Gastrocnemius medialis (tissue), 4 donors: ENCODE data around the gene WFDC12. TPM values are rescaled to one million over a fixed set of nuclear protein-coding genes. Genes with fewer than 3 reads are reported as not detected.
"Not testable (repeated sequence)": the region's sequence is repeated elsewhere in the genome, so short reads cannot be mapped to it uniquely, and the experiment has no call there.

Source experiments
- ATAC-seq, 2 donors: fragments of 150-250 bp; one replicate each; pipeline ENCODE4 v1.9.1; 2016
- DNase-seq, 2 donors: peaks; one replicate each; pipeline ENCODE4 v3.0.0-alpha.2; 2019
- H3K27ac ChIP-seq, 4 donors: fragments of 200-600 bp; sonication (generic); 1 replicate in 1 of 4; 2 replicates in 3 of 4; pipeline ENCODE4 v1.5.1; 2016 to 2018; ENCODE audit warnings: mild to moderate bottlenecking in 2 of 4, moderate library complexity in 1 of 4
- H3K27me3 ChIP-seq, 3 donors: fragments of 200-600 bp; sonication (generic) in 2 of 3; 1 replicate in 1 of 3; 2 replicates in 2 of 3; pipeline versions ENCODE4 v1.5.1 to v1.6.0; 2016 to 2019; ENCODE audit warnings: mild to moderate bottlenecking in 1 of 3, moderate library complexity in 1 of 3
- H3K36me3 ChIP-seq, 2 donors: fragments of 200-600 bp; sonication (generic) in 1 of 2; one replicate each; pipeline ENCODE4 v1.5.1; 2017 to 2018
- H3K4me1 ChIP-seq, 2 donors: fragments of 200-600 bp; sonication (generic) in 1 of 2; one replicate each; pipeline ENCODE4 v1.5.1; 2016 to 2017; ENCODE audit warnings: mild to moderate bottlenecking in 2 of 2
- H3K4me3 ChIP-seq, 4 donors: fragments of 200-600 bp; sonication (generic) in 3 of 4; 1 replicate in 1 of 4; 2 replicates in 3 of 4; pipeline ENCODE4 v1.5.1; 2016 to 2019; ENCODE audit warnings: mild to moderate bottlenecking in 2 of 4
- H3K9me3 ChIP-seq, 3 donors: fragments of 200-600 bp; sonication (generic) in 2 of 3; 1 replicate in 1 of 3; 2 replicates in 2 of 3; pipeline ENCODE4 v1.5.1; 2016 to 2019
- POLR2A ChIP-seq, 2 donors: fragments of 450-650 bp; IDR thresholded peaks; one replicate each; pipeline ENCODE4 v1.6.1; 2017; ENCODE audit warnings: antibody characterized with exemption in 2 of 2, mild to moderate bottlenecking in 2 of 2, moderate library complexity in 2 of 2
- in situ Hi-C, 4 donors: fragments of 200-750 bp; cut with MboI; loops; one replicate each; pipeline versions ENCODE4 v1.15.0 to v1.8.0; 2017; ENCODE audit warnings: low sequenced_read_pairs in 4 of 4
- intact Hi-C: fragments of 100-400 bp; cut with DNase I; formaldehyde crosslinking; loops from one replicate; pipeline ENCODE4 v1.15.1; 2023; ENCODE audit warnings: low total_unique reads
- total RNA-seq, 4 donors: library from RNA; depleted of rRNA; stranded (reverse); fragments of >200 nt; gene quantifications; one replicate each; pipeline versions ENCODE4 v1.1.0 to v1.2.3, GENCODE V29; 2016
- TF ChIP-seq, protein P1 (sequence below), 5 experiments: fragments of 450-650 bp in 3 of 5; fragments of 200-600 bp in 2 of 5; sonication (generic) in 2 of 5; IDR thresholded peaks in 4 of 5; conservative IDR thresholded peaks in 1 of 5; 1 replicate in 4 of 5; 2 replicates in 1 of 5; pipeline ENCODE4 v1.5.1; 2016 to 2019; ENCODE audit warnings: antibody characterized with exemption in 5 of 5, mild to moderate bottlenecking in 3 of 5, moderate library complexity in 3 of 5

The WFDC12 gene
- total RNA-seq, 4 donors from 2014 or later: not detected

GRCh38 chr20:45153147-45153546, 28.9 kb upstream of the WFDC12 start:
- TF ChIP-seq POLR2A (IDR thresholded peaks at IDR 0.05): no peak
- TF ChIP-seq, protein P1, sequence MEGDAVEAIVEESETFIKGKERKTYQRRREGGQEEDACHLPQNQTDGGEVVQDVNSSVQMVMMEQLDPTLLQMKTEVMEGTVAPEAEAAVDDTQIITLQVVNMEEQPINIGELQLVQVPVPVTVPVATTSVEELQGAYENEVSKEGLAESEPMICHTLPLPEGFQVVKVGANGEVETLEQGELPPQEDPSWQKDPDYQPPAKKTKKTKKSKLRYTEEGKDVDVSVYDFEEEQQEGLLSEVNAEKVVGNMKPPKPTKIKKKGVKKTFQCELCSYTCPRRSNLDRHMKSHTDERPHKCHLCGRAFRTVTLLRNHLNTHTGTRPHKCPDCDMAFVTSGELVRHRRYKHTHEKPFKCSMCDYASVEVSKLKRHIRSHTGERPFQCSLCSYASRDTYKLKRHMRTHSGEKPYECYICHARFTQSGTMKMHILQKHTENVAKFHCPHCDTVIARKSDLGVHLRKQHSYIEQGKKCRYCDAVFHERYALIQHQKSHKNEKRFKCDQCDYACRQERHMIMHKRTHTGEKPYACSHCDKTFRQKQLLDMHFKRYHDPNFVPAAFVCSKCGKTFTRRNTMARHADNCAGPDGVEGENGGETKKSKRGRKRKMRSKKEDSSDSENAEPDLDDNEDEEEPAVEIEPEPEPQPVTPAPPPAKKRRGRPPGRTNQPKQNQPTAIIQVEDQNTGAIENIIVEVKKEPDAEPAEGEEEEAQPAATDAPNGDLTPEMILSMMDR (IDR thresholded peaks at IDR 0.05 in 4 of 5, conservative IDR thresholded peaks at IDR 0.05 in 1 of 5): no peak
- intact Hi-C loops: no loop called here
- H3K27me3 ChIP-seq: peaks cover 0 to 2% (median 0%) of the 10 kb centered on the region in 3 donors
- in situ Hi-C loops: no loop called here
- ATAC-seq: no peak
- H3K4me1 ChIP-seq: no peaks in the 10 kb centered on the region
- H3K9me3 ChIP-seq: no peaks in the 10 kb centered on the region
- H3K36me3 ChIP-seq: no peaks in the 10 kb centered on the region
- H3K27ac ChIP-seq: no peak overlapping the region
- H3K4me3 ChIP-seq: no peak overlapping the region
- no peak for DNase-seq

DNA sequence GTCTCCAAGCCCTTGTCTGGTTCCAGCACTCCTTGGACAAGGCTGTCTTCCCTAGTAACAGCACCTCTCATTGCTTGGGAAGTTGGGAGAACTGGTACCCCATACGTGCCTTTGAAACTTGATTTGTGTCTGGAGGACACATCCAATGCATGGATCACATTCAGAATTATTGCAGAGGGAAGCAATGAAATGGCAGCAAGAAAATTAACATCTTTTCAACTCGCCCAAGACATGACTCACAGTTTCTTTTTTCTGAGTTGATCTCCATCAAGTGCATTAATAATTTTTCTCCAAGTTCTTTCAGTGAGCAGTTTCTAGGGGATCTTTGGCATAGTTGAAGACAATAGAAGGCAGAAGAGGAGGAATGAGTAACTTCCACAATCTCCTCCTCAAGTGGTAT, 28.1 kb upstream of the WFDC12 start:
- in situ Hi-C loops: no loop called here
- H3K4me3 ChIP-seq: no peak overlapping the region
- no peak for ATAC-seq
- no peaks in the 10 kb centered on the region for H3K4me1 ChIP-seq
- H3K27me3 ChIP-seq: peaks cover 0 to 2% (median 0%) of the 10 kb centered on the region in 3 donors
- no peaks in the 10 kb centered on the region for H3K36me3 ChIP-seq
- intact Hi-C loops: no loop called here
- no peak overlapping the region for H3K27ac ChIP-seq
- H3K9me3 ChIP-seq: no peaks in the 10 kb centered on the region
- no peak for DNase-seq
- no peak for TF ChIP-seq POLR2A (IDR thresholded peaks at IDR 0.05)
- TF ChIP-seq, protein P1 (IDR thresholded peaks at IDR 0.05 in 4 of 5, conservative IDR thresholded peaks at IDR 0.05 in 1 of 5): no peak

DNA sequence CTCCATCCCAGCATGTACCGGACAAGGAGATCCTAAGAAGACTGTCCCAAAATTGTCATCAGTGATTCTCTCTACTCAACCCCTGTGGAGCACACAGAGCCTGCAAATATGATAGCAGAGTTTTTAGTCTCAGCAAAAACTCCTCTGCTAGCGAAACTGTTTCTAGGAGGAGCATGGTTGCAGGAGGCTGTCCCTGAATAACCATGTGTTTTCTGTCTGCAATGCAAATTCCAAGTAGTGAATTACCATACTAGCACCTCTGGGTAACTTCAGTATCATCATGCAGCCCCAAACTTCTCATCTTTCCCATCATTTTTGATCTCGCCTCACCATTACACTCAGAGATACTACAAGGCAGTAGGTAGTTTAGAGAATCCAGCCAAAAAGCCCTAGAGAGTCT, 24.8 kb upstream of the WFDC12 start:
- no peak overlapping the region for H3K4me3 ChIP-seq
- TF ChIP-seq, protein P1 (IDR thresholded peaks at IDR 0.05 in 4 of 5, conservative IDR thresholded peaks at IDR 0.05 in 1 of 5): no peak
- TF ChIP-seq POLR2A (IDR thresholded peaks at IDR 0.05): no peak
- no peaks in the 10 kb centered on the region for H3K4me1 ChIP-seq
- no peak for DNase-seq
- H3K9me3 ChIP-seq: no peaks in the 10 kb centered on the region
- no peaks in the 10 kb centered on the region for H3K36me3 ChIP-seq
- no peak overlapping the region for H3K27ac ChIP-seq
- peaks cover 0 to 2% (median 0%) of the 10 kb centered on the region in 3 donors for H3K27me3 ChIP-seq
- intact Hi-C loops (no loop called here), in situ Hi-C loops (loop anchor here in 2 of 4 donors (25.0 kb wide), 1 partner anchor 138 kb away; no protein-coding TSS in a partner anchor)
- ATAC-seq: no peak

DNA sequence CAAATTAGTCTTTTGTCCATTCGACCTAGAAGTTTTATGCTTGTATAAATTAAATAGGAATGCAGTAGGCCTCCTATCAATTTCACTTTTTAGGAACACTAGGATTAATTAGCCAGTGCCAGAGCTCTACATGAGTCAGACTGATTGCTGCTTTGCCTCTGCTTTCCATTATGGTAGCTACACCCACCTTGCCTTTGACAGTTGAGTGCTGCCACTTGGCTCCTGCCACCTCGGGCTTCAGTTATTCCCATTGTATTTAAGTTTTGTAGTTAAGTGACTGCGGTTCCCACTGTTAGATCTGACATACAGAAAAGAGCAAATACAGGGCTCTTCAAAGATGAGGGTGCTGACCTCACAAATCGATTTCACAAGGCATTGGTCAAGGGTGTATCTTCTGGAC, 16.6 kb upstream of the WFDC12 start:
- Histone ChIP-seq H3K9me3 (no peaks in the 10 kb centered on the region), H3K27me3 (no peaks in the 10 kb centered on the region), H3K4me1 (no peaks in the 10 kb centered on the region), H3K36me3 (no peaks in the 10 kb centered on the region), H3K4me3 (no peak overlapping the region), H3K27ac (no peak overlapping the region)
- in situ Hi-C loops: loop anchor here in 2 of 4 donors (25.0 kb wide), 1 partner anchor 146 kb away; no protein-coding TSS in a partner anchor
- intact Hi-C loops: no loop called here
- ATAC-seq: no peak
- no peak for TF ChIP-seq POLR2A (IDR thresholded peaks at IDR 0.05)
- TF ChIP-seq, protein P1 (IDR thresholded peaks at IDR 0.05 in 4 of 5, conservative IDR thresholded peaks at IDR 0.05 in 1 of 5): no peak
- DNase-seq: no peak

DNA sequence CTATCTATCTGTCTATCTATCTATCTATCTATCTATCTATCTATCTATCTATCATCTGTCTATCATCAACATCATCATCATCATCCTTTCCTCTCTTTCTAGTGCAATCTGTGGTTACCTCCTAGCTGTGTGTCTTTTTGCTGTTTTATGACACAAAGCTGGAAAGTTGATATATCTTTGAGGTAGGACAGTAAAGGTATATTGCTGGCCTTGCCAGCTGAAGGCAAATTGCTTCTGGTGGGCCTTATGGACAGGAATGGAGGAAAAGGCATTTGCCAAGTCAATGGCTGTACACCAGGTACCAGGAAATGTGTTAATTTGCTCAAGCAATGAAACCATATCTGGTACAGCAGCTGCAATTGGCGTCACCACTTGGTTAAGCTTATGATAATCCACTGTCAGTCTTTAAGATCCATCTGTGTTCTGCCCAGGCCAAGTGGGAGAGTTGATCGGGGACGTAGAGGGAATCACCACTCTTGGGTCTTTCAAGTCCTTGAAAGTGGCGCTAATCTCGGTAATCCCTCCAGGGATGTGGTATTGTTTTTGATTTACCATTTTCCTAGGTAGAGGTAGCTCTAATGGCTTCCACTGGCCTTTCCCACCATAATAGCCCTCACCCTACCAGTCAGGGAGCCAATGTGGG, 15.6 kb upstream of the WFDC12 start:
- in situ Hi-C loops (loop anchor here in 2 of 4 donors (25.0 kb wide), 1 partner anchor 147 kb away; no protein-coding TSS in a partner anchor), intact Hi-C loops (loop anchor here (2.0 kb wide), 1 partner anchor 151 kb away; no protein-coding TSS in a partner anchor)
- not testable (repeated sequence) for H3K27me3 ChIP-seq, ATAC-seq, H3K36me3 ChIP-seq, H3K27ac ChIP-seq, H3K4me3 ChIP-seq, H3K9me3 ChIP-seq, H3K4me1 ChIP-seq, DNase-seq
